ENCODE data around the gene CAMTA1. TPM values are rescaled to one million over a fixed set of nuclear protein-coding genes. Genes with fewer than 3 reads are reported as not detected.

Gene CAMTA1
- total and polyA plus RNA-seq, 2 experiments from 2014 or later: 89.0 to 145 TPM

DNA sequence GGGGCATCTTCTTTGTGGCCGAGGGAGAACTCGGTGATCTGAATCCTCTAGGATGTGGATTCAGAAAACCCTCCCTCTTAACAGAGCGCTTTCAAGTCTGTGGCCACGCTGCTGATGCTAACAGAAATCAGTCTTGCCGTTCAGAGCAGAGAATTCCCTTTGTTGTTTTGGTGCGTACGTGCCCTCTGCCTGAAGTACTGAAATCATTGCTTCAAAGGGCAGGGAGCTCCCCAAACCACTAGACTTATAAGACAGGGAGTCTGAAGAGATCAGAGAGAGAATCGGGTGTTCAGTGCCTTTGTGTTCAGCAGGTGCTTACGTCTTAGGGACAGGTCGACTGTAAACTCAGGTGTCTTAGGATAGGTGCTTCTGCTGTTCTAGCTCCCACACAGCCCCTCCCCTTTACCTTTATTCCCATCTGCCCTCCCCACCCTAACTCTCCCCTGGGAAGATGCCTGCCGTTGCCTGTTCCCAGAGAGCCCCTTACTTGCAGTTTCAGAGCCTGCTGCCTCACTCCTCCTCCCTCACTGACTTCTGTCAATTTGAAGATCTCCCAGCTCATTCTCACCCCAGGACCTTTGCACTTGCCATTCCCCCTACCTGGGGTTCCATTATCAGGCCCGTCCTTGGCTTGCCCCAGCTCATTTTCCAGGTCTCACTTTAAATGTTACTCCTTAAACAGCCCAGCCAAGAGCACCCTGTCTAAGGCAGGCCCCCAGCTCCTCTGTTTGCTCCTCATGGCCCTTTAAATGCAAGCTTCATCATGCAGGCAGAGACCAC is 143.0 kb downstream of the CAMTA1 start:
- Histone ChIP-seq H3K9me2 (replicated peaks; ENCODE audit: insufficient read depth) (no peaks in the 10 kb centered on the region), H2AFZ (no peak overlapping the region), H3K4me3 (no peak overlapping the region), H3K27ac (no peak overlapping the region), H3K4me1 (ENCODE audit: insufficient read depth) (no peaks in the 10 kb centered on the region), H3K79me2 (no peaks in the 10 kb centered on the region), H3K4me2 (no peak overlapping the region), H3K27me3 (no peaks in the 10 kb centered on the region), H4K20me1 (ENCODE audit: insufficient read depth, poor library complexity, severe bottlenecking) (no peaks in the 10 kb centered on the region), H3K9me3 (ENCODE audit: low read depth) (no peaks in the 10 kb centered on the region), H3K36me3 (replicated peaks; ENCODE audit: insufficient read depth, low read depth) (no peaks in the 10 kb centered on the region)
- no peak for DNase-seq (ENCODE audit: low spot score)
- 82% methylated on average over 12 of the region's 12 CpGs for WGBS (ENCODE audit: low lambda C conversion rate, missing lambda C conversion rate)
- TF ChIP-seq EZH2 (IDR thresholded peaks at IDR 0.05; ENCODE audit: borderline replicate concordance) (no peak), EZH2phosphoT487 (IDR thresholded peaks at IDR 0.05; ENCODE audit: low read depth, severe bottlenecking, unreplicated experiment) (no peak)
- TF ChIP-seq, protein P1, sequence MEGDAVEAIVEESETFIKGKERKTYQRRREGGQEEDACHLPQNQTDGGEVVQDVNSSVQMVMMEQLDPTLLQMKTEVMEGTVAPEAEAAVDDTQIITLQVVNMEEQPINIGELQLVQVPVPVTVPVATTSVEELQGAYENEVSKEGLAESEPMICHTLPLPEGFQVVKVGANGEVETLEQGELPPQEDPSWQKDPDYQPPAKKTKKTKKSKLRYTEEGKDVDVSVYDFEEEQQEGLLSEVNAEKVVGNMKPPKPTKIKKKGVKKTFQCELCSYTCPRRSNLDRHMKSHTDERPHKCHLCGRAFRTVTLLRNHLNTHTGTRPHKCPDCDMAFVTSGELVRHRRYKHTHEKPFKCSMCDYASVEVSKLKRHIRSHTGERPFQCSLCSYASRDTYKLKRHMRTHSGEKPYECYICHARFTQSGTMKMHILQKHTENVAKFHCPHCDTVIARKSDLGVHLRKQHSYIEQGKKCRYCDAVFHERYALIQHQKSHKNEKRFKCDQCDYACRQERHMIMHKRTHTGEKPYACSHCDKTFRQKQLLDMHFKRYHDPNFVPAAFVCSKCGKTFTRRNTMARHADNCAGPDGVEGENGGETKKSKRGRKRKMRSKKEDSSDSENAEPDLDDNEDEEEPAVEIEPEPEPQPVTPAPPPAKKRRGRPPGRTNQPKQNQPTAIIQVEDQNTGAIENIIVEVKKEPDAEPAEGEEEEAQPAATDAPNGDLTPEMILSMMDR (IDR thresholded peaks at IDR 0.05; ENCODE audit: poor library complexity): no peak

DNA sequence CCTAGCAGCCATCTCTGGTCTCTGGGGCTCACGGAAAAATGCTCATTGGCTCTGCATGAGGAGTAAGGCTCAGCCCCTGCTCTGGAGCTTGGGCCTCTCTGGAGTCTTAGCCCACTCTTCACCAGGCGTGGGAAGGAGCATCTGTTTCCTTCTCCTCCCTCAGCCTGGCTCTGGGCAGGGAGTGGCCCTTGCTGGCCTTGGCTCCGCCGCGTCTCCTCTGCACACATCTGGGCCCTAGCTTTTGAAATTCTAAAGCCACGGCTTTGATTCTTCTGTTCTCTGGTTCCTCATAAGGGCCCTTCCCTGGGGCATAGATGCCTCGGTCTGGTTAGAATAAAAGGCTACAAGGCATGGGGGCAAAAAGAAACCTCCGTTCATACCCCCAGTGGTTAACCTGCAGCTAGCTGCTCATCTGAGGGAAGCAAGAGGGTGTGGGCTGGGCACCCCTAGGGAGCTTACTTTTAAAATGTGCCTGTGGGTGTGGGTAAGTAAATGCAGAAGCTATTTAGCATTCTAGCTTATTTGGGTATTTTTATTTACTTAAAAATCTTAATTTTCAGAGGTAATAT is 145.6 kb downstream of the CAMTA1 start:
- Histone ChIP-seq H3K4me1 (ENCODE audit: insufficient read depth) (no peaks in the 10 kb centered on the region), H4K20me1 (ENCODE audit: insufficient read depth, poor library complexity, severe bottlenecking) (no peaks in the 10 kb centered on the region), H3K79me2 (no peaks in the 10 kb centered on the region), H2AFZ (no peak overlapping the region), H3K27me3 (no peaks in the 10 kb centered on the region), H3K9me3 (ENCODE audit: low read depth) (no peaks in the 10 kb centered on the region), H3K27ac (no peak overlapping the region), H3K4me3 (no peak overlapping the region), H3K4me2 (no peak overlapping the region), H3K9me2 (replicated peaks; ENCODE audit: insufficient read depth) (no peaks in the 10 kb centered on the region), H3K36me3 (replicated peaks; ENCODE audit: insufficient read depth, low read depth) (no peaks in the 10 kb centered on the region)
- TF ChIP-seq EZH2phosphoT487 (IDR thresholded peaks at IDR 0.05; ENCODE audit: low read depth, severe bottlenecking, unreplicated experiment) (no peak), EZH2 (IDR thresholded peaks at IDR 0.05; ENCODE audit: borderline replicate concordance) (no peak)
- TF ChIP-seq, protein P1 (IDR thresholded peaks at IDR 0.05; ENCODE audit: poor library complexity): no peak
- no peak for DNase-seq (ENCODE audit: low spot score)
- 72% methylated on average over 8 of the region's 8 CpGs for WGBS (ENCODE audit: low lambda C conversion rate, missing lambda C conversion rate)

DNA sequence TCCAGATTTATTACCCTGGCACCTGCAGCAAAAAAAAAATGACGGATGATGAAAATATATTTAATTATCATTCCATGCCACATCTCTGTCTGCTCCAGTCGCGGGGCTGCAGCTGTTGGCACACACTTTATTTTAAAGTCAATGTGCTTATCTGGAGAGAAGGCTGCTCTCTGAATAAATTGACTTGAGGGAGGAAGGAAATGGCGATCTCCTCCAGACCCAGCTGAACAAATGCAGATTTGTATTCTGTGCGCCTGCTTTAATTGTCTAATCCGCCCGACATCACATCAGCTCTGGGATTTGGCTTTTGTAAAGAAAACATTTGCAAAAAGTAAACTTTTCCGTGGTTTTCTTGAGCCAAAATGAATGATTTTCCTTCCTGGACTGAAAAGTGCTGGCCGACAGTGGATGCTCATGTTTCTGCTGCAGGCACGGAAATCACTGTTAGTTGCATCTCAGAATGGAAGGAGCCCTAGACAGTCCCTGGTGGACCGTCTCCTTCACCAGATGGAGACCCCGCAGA is 150.2 kb downstream of the CAMTA1 start:
- no peak for DNase-seq (ENCODE audit: low spot score)
- 66% methylated on average over 12 of the region's 12 CpGs for WGBS (ENCODE audit: low lambda C conversion rate, missing lambda C conversion rate)

More for the DNA sequence above, 150.2 kb downstream of the CAMTA1 start:
- H3K4me3 ChIP-seq: no peak overlapping the region
- no peaks in the 10 kb centered on the region for H3K9me3 ChIP-seq (ENCODE audit: low read depth)
- H3K79me2 ChIP-seq: no peaks in the 10 kb centered on the region
- no peaks in the 10 kb centered on the region for H3K9me2 ChIP-seq (replicated peaks; ENCODE audit: insufficient read depth)
- no peaks in the 10 kb centered on the region for H3K36me3 ChIP-seq (replicated peaks; ENCODE audit: insufficient read depth, low read depth)
- TF ChIP-seq, protein P1 (IDR thresholded peaks at IDR 0.05; ENCODE audit: poor library complexity): no peak
- TF ChIP-seq EZH2 (IDR thresholded peaks at IDR 0.05; ENCODE audit: borderline replicate concordance) (no peak), EZH2phosphoT487 (IDR thresholded peaks at IDR 0.05; ENCODE audit: low read depth, severe bottlenecking, unreplicated experiment) (no peak)
- peak overlapping the region; percentile 23 for H3K27ac ChIP-seq
- H3K4me1 ChIP-seq (ENCODE audit: insufficient read depth): no peaks in the 10 kb centered on the region
- peak overlapping the region; percentile 35 for H3K4me2 ChIP-seq
- H2AFZ ChIP-seq: no peak overlapping the region
- no peaks in the 10 kb centered on the region for H4K20me1 ChIP-seq (ENCODE audit: insufficient read depth, poor library complexity, severe bottlenecking)
- no peaks in the 10 kb centered on the region for H3K27me3 ChIP-seq

Data from hepatocyte (in vitro differentiated cells).